Spleen (tissue), 11 donors: ENCODE data around the gene SAA1. TPM values are rescaled to one million over a fixed set of nuclear protein-coding genes. Genes with fewer than 3 reads are reported as not detected.

ENCODE experiments used
- DNase-seq: peaks from one replicate; pipeline ENCODE4 v3.0.0-alpha.2; 2020
- H3K27ac ChIP-seq, 8 donors: fragments of 200-600 bp; sonication (generic) in 7 of 8; 1 replicate in 4 of 8; 2 replicates in 4 of 8; pipeline versions ENCODE4 v1.5.0 to v1.8.0; 2016 to 2021; ENCODE audit warnings: inconsistent platforms in 4 of 8, mild to moderate bottlenecking in 4 of 8, moderate library complexity in 1 of 8
- H3K27me3 ChIP-seq, 7 donors: fragments of 200-600 bp; sonication (generic) in 6 of 7; replicated peaks in 1 of 7; 1 replicate in 4 of 7; 2 replicates in 3 of 7; pipeline versions ENCODE4 v1.5.0 to v1.8.0; 2016 to 2021; ENCODE audit warnings: inconsistent platforms in 3 of 7, mild to moderate bottlenecking in 1 of 7
- H3K36me3 ChIP-seq, 6 donors: fragments of 200-600 bp; sonication (generic) in 5 of 6; 1 replicate in 4 of 6; 2 replicates in 2 of 6; pipeline versions ENCODE4 v1.5.0 to v1.8.0; 2016 to 2021; ENCODE audit warnings: inconsistent platforms in 2 of 6
- H3K4me1 ChIP-seq, 6 donors: fragments of 200-600 bp; sonication (generic) in 5 of 6; 1 replicate in 3 of 6; 2 replicates in 3 of 6; pipeline versions ENCODE4 v1.5.0 to v1.8.0; 2016 to 2021; ENCODE audit warnings: inconsistent platforms in 3 of 6
- H3K4me3 ChIP-seq, 8 donors: fragments of 200-600 bp; sonication (generic) in 7 of 8; 1 replicate in 4 of 8; 2 replicates in 4 of 8; pipeline versions ENCODE4 v1.5.0 to v1.8.0; 2016 to 2021; ENCODE audit warnings: inconsistent platforms in 4 of 8, mild to moderate bottlenecking in 4 of 8, moderate library complexity in 2 of 8
- H3K9me3 ChIP-seq, 8 donors: fragments of 200-600 bp; sonication (generic) in 7 of 8; 1 replicate in 4 of 8; 2 replicates in 4 of 8; pipeline versions ENCODE4 v1.5.0 to v1.8.0; 2016 to 2021; ENCODE audit warnings: inconsistent platforms in 4 of 8
- POLR2A ChIP-seq, 3 donors: fragments of 450-650 bp; IDR thresholded peaks; one replicate each; pipeline ENCODE4 v1.5.1; 2017; ENCODE audit warnings: antibody characterized with exemption in 3 of 3, mild to moderate bottlenecking in 1 of 3
- POLR2AphosphoS5 ChIP-seq, 3 donors: sonication (generic); formaldehyde crosslinking; IDR thresholded peaks; one replicate each; pipeline ENCODE4 v1.5.1; 2017; ENCODE audit warnings: antibody characterized with exemption in 3 of 3
- WGBS, 5 donors: extraction: QIAGEN DNeasy Blood & Tissue Kit in 3 of 5; methylation state at CpG; one replicate each; pipeline versions ENCODE4 v1.1.5 to v1.1.7; 2013 to 2018; 5-methylcytosine and 5-hydroxymethylcytosine counted together
- intact Hi-C: fragments of 100-400 bp; cut with DNase I; formaldehyde crosslinking; loops from one replicate; pipeline ENCODE4 v1.15.0; 2023; ENCODE audit warnings: low total_unique reads
- polyA plus RNA-seq, 3 donors: library from polyadenylated mRNA; stranded (reverse); fragments of 200-250 nt; gene quantifications; one replicate each; pipeline ENCODE4 v1.2.1, GENCODE V29; 2013
- total RNA-seq, 7 donors: library from RNA; depleted of rRNA in 3 of 7; stranded (reverse); fragments of >200 nt in 3 of 7; fragmentation: NEBNext Ultra II Directional in 4 of 7; extraction: Animal tissue kit (Norgen Biotek cat#: 25700) in 4 of 7; gene quantifications; one replicate each; pipeline versions ENCODE4 v1.1.0 to v1.2.1, GENCODE V29; 2016 to 2021
- TF ChIP-seq, protein P1 (sequence below), 11 experiments: fragments of 200-600 bp in 7 of 11; fragments of 450-650 bp in 4 of 11; sonication (generic) in 4 of 11; IDR thresholded peaks in 8 of 11; conservative IDR thresholded peaks in 3 of 11; 1 replicate in 7 of 11; 2 replicates in 4 of 11; pipeline versions ENCODE4 v1.4.0 to v1.8.0; 2016 to 2021; ENCODE audit warnings: antibody characterized with exemption in 11 of 11, inconsistent platforms in 4 of 11, mild to moderate bottlenecking in 1 of 11
- donor health status: healthy with polysubstance abuse.
- donor health status: DM: no; HTN: no; CAD: no; lungs with moderate emphysema.
- donor health status: DM: no; HTN: no; CAD: no.
- donor health status: Bipolar disorder and iron deficiency.
- donor health status: healthy.
- donor health status: DM: no; HTN: no; CAD: no.
- donor health status: DM: yes; HTN: yes; CAD: no.

The SAA1 gene
- total and polyA plus RNA-seq, 10 donors = 1.0 to 84.3 (median 4.2) TPM; not detected in 2

DNA sequence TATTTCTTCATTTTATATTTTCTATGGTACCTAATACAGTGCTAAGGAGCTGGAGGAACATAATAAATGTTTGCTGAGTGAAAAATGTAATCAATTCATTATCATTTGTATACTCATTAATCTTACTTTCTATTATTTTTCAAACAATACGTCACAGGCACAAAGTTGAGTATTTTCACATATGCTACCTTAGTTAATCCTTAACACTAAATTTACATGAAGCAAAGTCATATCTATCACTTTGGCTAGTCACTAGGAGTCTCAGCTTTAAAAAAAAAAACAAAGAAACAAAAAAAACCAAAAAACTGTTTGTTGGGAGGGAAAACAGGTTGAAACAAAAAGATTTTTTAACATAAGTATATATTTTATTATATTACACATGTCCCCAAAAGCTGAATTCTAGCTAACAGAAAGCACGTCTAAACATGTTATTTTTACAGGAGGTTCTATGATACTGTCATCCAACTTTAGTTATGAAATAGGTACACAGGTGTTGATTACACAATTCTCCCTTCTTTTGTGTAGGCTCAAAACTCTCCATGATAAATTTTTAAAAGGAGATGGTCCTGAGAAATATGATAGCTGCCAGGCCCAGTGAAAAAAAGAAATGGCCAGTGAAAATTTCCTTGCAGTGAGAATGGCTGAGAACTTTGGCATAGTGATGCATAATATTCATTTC lies 41.5 kb downstream of the SAA1 start:
- no peak for TF ChIP-seq POLR2AphosphoS5 (IDR thresholded peaks at IDR 0.05)
- 92 to 98% (median 95%) methylated on average over 2 of the region's 2 CpGs for WGBS, 5 donors

DNA sequence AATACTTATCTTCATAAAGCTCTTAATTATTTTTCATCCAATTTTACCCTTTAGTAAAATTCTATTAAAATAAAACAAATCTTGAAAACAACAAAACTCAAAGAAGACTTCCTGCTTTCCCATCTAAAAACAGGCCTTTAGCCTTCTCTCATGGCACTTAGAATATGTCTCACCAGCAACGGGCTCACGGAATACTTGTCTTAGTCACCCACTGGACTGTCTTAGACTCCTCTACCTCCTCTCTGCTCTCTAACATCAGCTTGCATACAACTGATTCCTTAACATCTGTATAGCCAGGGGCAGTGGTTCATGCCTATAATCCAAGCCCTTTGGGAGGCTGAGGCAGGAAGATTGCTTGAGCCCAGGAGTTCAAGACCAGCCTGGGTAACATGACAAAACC lies 42.2 kb downstream of the SAA1 start:
- intact Hi-C loops = no loop called here
- Histone ChIP-seq H3K36me3 (peaks cover 0 to 97% (median 69%) of the 10 kb centered on the region in 6 donors), H3K4me1 (peaks cover 0 to 32% (median 15%) of the 10 kb centered on the region in 6 donors), H3K27me3 (no peaks in the 10 kb centered on the region), H3K27ac (no peak overlapping the region), H3K9me3 (no peaks in the 10 kb centered on the region), H3K4me3 (no peak overlapping the region)
- no peak for TF ChIP-seq POLR2AphosphoS5 (IDR thresholded peaks at IDR 0.05)
- TF ChIP-seq POLR2A (IDR thresholded peaks at IDR 0.05) = no peak
- TF ChIP-seq, protein P1, sequence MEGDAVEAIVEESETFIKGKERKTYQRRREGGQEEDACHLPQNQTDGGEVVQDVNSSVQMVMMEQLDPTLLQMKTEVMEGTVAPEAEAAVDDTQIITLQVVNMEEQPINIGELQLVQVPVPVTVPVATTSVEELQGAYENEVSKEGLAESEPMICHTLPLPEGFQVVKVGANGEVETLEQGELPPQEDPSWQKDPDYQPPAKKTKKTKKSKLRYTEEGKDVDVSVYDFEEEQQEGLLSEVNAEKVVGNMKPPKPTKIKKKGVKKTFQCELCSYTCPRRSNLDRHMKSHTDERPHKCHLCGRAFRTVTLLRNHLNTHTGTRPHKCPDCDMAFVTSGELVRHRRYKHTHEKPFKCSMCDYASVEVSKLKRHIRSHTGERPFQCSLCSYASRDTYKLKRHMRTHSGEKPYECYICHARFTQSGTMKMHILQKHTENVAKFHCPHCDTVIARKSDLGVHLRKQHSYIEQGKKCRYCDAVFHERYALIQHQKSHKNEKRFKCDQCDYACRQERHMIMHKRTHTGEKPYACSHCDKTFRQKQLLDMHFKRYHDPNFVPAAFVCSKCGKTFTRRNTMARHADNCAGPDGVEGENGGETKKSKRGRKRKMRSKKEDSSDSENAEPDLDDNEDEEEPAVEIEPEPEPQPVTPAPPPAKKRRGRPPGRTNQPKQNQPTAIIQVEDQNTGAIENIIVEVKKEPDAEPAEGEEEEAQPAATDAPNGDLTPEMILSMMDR (IDR thresholded peaks at IDR 0.05 in 8 of 11, conservative IDR thresholded peaks at IDR 0.05 in 3 of 11) = no peak
- no peak for DNase-seq
- 92 to 100% (median 98%) methylated on average over 2 of the region's 2 CpGs for WGBS, 5 donors

More for the DNA sequence above, 41.5 kb downstream of the SAA1 start:
- Histone ChIP-seq H3K9me3 (no peaks in the 10 kb centered on the region), H3K4me1 (peaks cover 0 to 26% (median 12%) of the 10 kb centered on the region in 6 donors), H3K36me3 (peaks cover 0 to 99% (median 72%) of the 10 kb centered on the region in 6 donors), H3K27ac (no peak overlapping the region), H3K27me3 (no peaks in the 10 kb centered on the region), H3K4me3 (no peak overlapping the region)
- DNase-seq = no peak
- intact Hi-C loops = no loop called here

DNA sequence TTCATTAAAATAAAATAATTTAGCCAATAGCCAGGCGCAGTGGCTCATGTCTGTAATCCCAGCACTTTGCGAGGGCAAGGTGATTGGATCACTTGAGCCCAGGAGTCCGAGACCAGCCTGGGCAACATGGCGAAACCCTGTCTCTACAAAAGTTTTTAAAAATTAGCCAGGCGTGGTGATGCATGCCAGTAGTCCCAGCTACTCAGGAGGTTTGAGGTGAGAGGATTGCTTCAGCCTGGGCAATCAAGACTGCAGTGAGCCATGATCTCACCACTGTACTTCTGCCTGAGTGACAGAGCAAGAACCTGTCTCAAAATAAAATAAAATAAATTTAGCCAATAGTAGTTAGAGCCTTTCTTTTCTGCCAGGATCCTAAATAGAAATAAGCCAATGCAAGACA lies 43.6 kb downstream of the SAA1 start:
- Histone ChIP-seq H3K27ac (no peak overlapping the region), H3K4me3 (no peak overlapping the region), H3K9me3 (no peaks in the 10 kb centered on the region), H3K4me1 (peaks cover 0 to 45% (median 21%) of the 10 kb centered on the region in 6 donors), H3K27me3 (no peaks in the 10 kb centered on the region), H3K36me3 (peaks cover 0 to 87% (median 55%) of the 10 kb centered on the region in 6 donors)
- WGBS, 5 donors = 90 to 99% (median 97%) methylated on average over 5 of the region's 5 CpGs
- no peak for DNase-seq
- intact Hi-C loops = no loop called here
- TF ChIP-seq POLR2AphosphoS5 (IDR thresholded peaks at IDR 0.05) = no peak
- TF ChIP-seq, protein P1 (IDR thresholded peaks at IDR 0.05 in 8 of 11, conservative IDR thresholded peaks at IDR 0.05 in 3 of 11) = no peak
- no peak for TF ChIP-seq POLR2A (IDR thresholded peaks at IDR 0.05)

DNA sequence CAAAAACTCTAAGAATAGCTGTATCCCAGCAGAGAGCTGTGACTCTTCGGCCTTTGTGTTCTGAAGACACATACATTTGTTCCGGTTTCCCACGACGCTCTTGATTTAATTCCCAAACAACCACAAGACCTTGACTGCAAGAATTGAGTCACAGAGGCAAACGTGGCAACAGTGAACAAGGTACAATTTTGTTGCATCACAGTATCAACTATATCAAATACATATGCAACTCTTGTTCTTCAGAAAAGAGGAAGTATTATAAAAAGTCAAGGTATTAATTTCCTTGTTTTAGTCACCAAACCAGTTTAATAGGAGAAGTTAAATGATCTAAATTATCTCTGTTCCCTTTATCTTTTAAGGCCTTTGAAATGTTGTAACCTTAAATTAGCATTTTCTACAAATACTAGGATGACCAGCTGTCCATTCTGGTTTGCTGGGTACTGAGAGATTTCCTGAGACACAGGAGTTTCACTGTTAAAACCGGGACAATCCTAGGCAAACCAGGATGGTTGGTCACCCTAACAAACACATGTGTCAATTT lies 44.8 kb downstream of the SAA1 start:
- H3K9me3 ChIP-seq = no peaks in the 10 kb centered on the region
- 49 to 64% (median 55%) methylated on average over 6 of the region's 6 CpGs for WGBS, 5 donors
- H3K4me1 ChIP-seq = peaks cover 3 to 54% (median 22%) of the 10 kb centered on the region in 6 donors
- no peak overlapping the region for H3K4me3 ChIP-seq
- intact Hi-C loops = no loop called here
- TF ChIP-seq POLR2A (IDR thresholded peaks at IDR 0.05) = no peak
- TF ChIP-seq, protein P1 (IDR thresholded peaks at IDR 0.05 in 8 of 11, conservative IDR thresholded peaks at IDR 0.05 in 3 of 11) = no peak
- TF ChIP-seq POLR2AphosphoS5 (IDR thresholded peaks at IDR 0.05) = no peak
- DNase-seq = no peak
- no peaks in the 10 kb centered on the region for H3K27me3 ChIP-seq
- H3K27ac ChIP-seq = peak overlapping the region in 5 of 8 donors; percentile 58 to 77 (median 70)
- peaks cover 0 to 84% (median 44%) of the 10 kb centered on the region in 6 donors for H3K36me3 ChIP-seq
